KMS-11 (cell line): ENCODE data around the gene SLC31A1.

ENCODE experiments used
- H2AFZ ChIP-seq: fragments of 200-600 bp; sonication (generic); 2 replicates; pipeline ENCODE4 v1.6.1; 2016; ENCODE audit warnings: antibody characterized with exemption, mixed run types, low read depth
- H3K27ac ChIP-seq: fragments of 200-600 bp; sonication (generic); 2 replicates; pipeline ENCODE4 v1.6.1; 2016; ENCODE audit warnings: mild to moderate bottlenecking, mixed run types
- H3K27me3 ChIP-seq: fragments of 200-600 bp; sonication (generic); 2 replicates; pipeline ENCODE4 v1.6.1; 2017; ENCODE audit warnings: mild to moderate bottlenecking, low read depth, mixed run types, moderate library complexity; ENCODE audit not compliant: insufficient read depth
- H3K36me3 ChIP-seq: fragments of 200-600 bp; sonication (generic); 2 replicates; pipeline ENCODE4 v1.6.1; 2017; ENCODE audit warnings: mild to moderate bottlenecking, mixed run types; ENCODE audit not compliant: insufficient read depth
- H3K4me1 ChIP-seq: fragments of 200-600 bp; sonication (generic); 2 replicates; pipeline ENCODE4 v1.6.1; 2016; ENCODE audit warnings: mild to moderate bottlenecking, low read depth, mixed run types; ENCODE audit not compliant: poor library complexity, severe bottlenecking
- H3K4me2 ChIP-seq: fragments of 200-600 bp; sonication (generic); 2 replicates; pipeline ENCODE4 v1.7.0; 2016; ENCODE audit warnings: mild to moderate bottlenecking, mixed run types
- H3K4me3 ChIP-seq: fragments of 200-600 bp; sonication (generic); IDR thresholded peaks from 2 replicates; pipeline ENCODE4 v1.6.1; 2017; ENCODE audit warnings: low read depth, low read length, mixed read lengths; ENCODE audit not compliant: insufficient read depth
- H3K79me2 ChIP-seq: fragments of 200-600 bp; sonication (generic); 2 replicates; pipeline ENCODE4 v1.6.1; 2016; ENCODE audit warnings: low read depth, mixed run types; ENCODE audit not compliant: insufficient read depth
- H3K9ac ChIP-seq: fragments of 200-600 bp; sonication (generic); 2 replicates; pipeline ENCODE4 v1.6.1; 2016; ENCODE audit warnings: mild to moderate bottlenecking, mixed run types
- H4K20me1 ChIP-seq: fragments of 200-600 bp; sonication (generic); 2 replicates; pipeline ENCODE4 v1.6.1; 2016; ENCODE audit warnings: mild to moderate bottlenecking, mixed run types; ENCODE audit not compliant: insufficient read depth
- CTCF ChIP-seq: fragments of 200-600 bp; sonication (generic); conservative IDR thresholded peaks from 2 replicates; pipeline ENCODE4 v1.6.1; 2017; ENCODE audit warnings: low read depth, mild to moderate bottlenecking, antibody characterized with exemption, low read length, moderate library complexity, mixed read lengths

The SLC31A1 gene

GRCh38 chr9:113184539-113184938 is 36.8 kb upstream of the SLC31A1 start:
- Histone ChIP-seq H3K79me2 (no peaks in the 10 kb centered on the region), H3K4me3 (no peak overlapping the region), H3K36me3 (no peaks in the 10 kb centered on the region; the same call in 1 of the 2 replicates), H3K27me3 (no peaks in the 10 kb centered on the region), H3K4me2 (no peak overlapping the region), H3K9ac (no peak overlapping the region), H4K20me1 (no peaks in the 10 kb centered on the region), H3K27ac (no peak overlapping the region), H2AFZ (no peak overlapping the region), H3K4me1 (peaks cover 4% of the 10 kb centered on the region)
- TF ChIP-seq CTCF, result no peak

- Histone ChIP-seq H3K27me3 (no peaks in the 10 kb centered on the region), H3K4me2 (no peak overlapping the region), H3K36me3 (no peaks in the 10 kb centered on the region; the same call in 1 of the 2 replicates), H3K79me2 (no peaks in the 10 kb centered on the region), H2AFZ (no peak overlapping the region), H3K9ac (no peak overlapping the region), H3K27ac (no peak overlapping the region), H3K4me1 (no peaks in the 10 kb centered on the region), H4K20me1 (no peaks in the 10 kb centered on the region), H3K4me3 (no peak overlapping the region)
- TF ChIP-seq CTCF, result no peak
These were observed 36.1 kb upstream of the SLC31A1 start for GRCh38 chr9:113185271-113185670.

GRCh38 chr9:113186137-113186755 is 35.1 kb upstream of the SLC31A1 start:
- no peak overlapping the region for H2AFZ ChIP-seq
- H3K79me2 ChIP-seq, result no peaks in the 10 kb centered on the region
- H3K36me3 ChIP-seq, result no peaks in the 10 kb centered on the region; the same call in 1 of the 2 replicates
- H3K4me1 ChIP-seq, result no peaks in the 10 kb centered on the region
- H4K20me1 ChIP-seq, result no peaks in the 10 kb centered on the region
- H3K27me3 ChIP-seq, result no peaks in the 10 kb centered on the region
- no peak overlapping the region for H3K27ac ChIP-seq
- no peak for TF ChIP-seq CTCF
- H3K4me2 ChIP-seq, result no peak overlapping the region
- H3K9ac ChIP-seq, result no peak overlapping the region
- no peak overlapping the region for H3K4me3 ChIP-seq

GRCh38 chr9:113187929-113188595 is 33.3 kb upstream of the SLC31A1 start:
- H2AFZ ChIP-seq, result no peak overlapping the region
- no peak overlapping the region for H3K4me2 ChIP-seq
- no peak overlapping the region for H3K27ac ChIP-seq
- H3K4me1 ChIP-seq, result no peaks in the 10 kb centered on the region
- H3K9ac ChIP-seq, result no peak overlapping the region
- TF ChIP-seq CTCF, result no peak
- H4K20me1 ChIP-seq, result no peaks in the 10 kb centered on the region
- H3K79me2 ChIP-seq, result no peaks in the 10 kb centered on the region
- H3K36me3 ChIP-seq, result no peaks in the 10 kb centered on the region; the same call in 1 of the 2 replicates
- no peak overlapping the region for H3K4me3 ChIP-seq
- no peaks in the 10 kb centered on the region for H3K27me3 ChIP-seq
